Measurements from ENCODE around the gene VPS33A.
"Not testable (repeated sequence)": the region's sequence is repeated elsewhere in the genome, so short reads cannot be mapped to it uniquely, and the experiment has no call there.

VPS33A gene

GRCh38 chr12:122266230-122266901, at the start of gene VPS33A:
VPS33A (minus strand) TSS chr12:122266494; CDS start chr12:122266408, 86 bp downstream.
- DNase-seq (ENCODE audit: low spot score), result peak; percentile 95

GRCh38 chr12:122312926-122313325, 46.6 kb upstream of the VPS33A start:
- DNase-seq (ENCODE audit: low spot score), result no peak

DNA sequence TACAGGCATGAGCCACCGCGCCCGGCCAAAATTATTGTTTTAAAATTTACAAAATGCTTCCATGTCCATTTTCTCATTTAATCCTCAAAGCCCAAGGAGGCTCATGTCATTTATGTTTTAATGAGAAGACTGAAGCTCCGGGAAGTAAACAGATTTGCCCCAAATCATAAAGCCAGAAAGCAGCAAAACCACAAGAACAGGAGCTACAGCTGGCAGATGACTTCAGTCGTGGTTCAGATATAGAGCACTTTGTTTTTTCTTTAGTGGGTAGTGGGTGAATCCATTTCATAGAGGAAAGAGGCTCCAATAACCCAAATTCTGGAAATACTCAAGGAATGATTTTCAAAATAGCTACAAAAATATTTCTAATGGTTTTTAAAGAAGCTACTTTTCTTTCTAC, 45.4 kb upstream of the VPS33A start:
- DNase-seq (ENCODE audit: low spot score), result no peak

DNA sequence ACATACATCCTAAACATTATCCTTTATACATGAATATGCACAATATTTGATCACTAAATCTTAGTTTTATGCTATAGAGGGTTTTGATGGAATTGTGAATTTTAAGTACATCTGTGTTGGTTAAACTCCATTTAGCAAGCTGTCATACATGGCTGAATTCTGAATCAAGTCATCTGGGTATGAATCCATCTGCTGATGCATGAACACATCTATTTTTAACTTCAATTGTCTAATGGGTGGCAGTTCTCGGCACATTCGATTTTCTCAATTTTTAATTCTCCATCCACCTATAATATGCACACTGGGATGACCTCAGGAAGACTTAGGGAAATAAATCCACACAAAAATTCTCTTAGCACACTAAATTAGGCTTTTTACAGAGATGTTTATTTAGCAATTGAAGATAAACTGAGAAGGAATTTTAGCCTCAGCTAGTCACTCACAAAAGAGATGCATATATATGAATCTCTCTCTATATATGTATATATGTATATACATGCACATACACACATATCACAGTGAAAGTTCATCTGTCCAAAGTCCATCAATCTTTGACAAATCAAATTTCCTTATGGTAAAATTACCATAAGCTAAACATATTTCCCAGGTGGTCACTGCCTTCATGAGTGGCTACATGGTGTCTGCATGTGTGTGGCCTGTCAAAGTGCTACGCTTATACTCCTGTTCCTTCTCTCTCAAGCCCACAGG, 44.5 kb upstream of the VPS33A start:
- DNase-seq (ENCODE audit: low spot score), result no peak

DNA sequence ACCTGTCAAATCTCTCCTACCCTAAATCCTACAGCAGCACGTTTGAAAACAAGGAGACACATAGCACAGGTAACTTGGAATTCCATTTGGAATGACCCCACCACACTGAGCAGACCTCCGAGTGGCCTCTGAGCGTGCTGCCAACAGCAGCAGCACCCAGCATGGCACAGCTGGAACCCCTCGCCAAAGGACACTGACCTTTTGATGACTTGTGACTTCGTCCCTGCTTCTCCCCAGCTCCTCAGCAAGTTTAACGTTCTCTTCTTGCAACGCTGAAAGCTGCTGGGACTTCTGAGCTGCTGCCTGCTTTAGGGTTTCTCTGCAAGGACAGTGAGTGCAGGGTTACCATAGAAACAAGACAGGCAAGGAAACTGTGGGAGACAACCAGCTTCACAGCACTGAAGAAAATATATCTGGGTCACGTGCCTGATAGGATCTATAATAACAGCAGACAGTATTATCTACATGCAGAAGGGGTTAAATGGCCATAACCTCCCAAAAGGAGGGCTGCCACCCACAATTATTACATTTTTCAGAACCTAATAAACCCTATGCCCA, 43.3 kb upstream of the VPS33A start:
- DNase-seq (ENCODE audit: low spot score), result no peak

GRCh38 chr12:122308811-122309210, 42.5 kb upstream of the VPS33A start:
- DNase-seq (ENCODE audit: low spot score), result no peak

GRCh38 chr12:122306407-122306806, 40.1 kb upstream of the VPS33A start:
- DNase-seq (ENCODE audit: low spot score), result no peak

GRCh38 chr12:122304924-122305323, 38.6 kb upstream of the VPS33A start:
- DNase-seq (ENCODE audit: low spot score), result no peak

GRCh38 chr12:122303068-122303467, 36.8 kb upstream of the VPS33A start:
- DNase-seq (ENCODE audit: low spot score), result no peak

GRCh38 chr12:122298071-122298748, 31.9 kb upstream of the VPS33A start:
- no peak for DNase-seq (ENCODE audit: low spot score)

DNA sequence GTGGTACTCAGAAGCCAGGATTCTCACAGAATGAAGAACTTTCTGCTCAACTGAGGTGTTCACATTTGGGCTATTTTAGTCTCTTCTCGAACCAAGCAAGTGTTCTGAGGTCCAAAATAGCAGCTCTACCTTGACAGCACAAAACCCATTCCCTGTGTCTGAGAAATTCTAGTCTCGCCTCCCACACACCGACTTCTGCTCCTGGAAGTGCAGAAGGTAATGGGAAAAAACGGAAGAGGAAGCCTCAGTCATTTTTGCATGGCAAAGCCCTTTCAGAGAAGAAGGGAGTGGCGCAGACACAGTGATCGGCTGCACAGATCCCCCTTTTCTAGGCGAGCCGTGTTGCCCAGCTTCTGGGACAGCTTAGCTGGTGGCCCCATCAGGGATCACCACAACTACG, 31.2 kb upstream of the VPS33A start:
- DNase-seq (ENCODE audit: low spot score), result no peak

DNA sequence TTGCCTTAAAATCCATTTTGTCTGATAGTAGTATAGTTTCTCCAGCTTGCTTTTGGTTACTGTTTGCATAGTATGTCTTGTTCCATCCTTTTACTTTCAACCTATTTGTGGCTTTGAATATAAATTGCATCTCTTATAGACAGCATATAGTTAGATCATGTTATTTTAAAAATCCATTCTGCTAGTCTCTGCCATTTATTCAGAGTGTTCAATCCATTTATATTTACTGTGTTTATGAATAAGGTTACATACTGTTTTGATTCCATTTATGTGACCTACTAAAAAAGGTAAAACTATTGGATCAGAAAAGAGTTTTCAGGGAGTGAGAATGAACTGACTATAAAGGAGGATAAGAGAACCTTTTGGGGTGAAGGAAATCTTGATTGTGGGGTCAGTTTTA, 29.6 kb upstream of the VPS33A start:
- no peak for DNase-seq (ENCODE audit: low spot score)

GRCh38 chr12:122293081-122293480, 26.8 kb upstream of the VPS33A start:
- no peak for DNase-seq (ENCODE audit: low spot score)

- no peak for DNase-seq (ENCODE audit: low spot score)
These were observed 25.1 kb upstream of the VPS33A start for GRCh38 chr12:122291431-122291830.

DNA sequence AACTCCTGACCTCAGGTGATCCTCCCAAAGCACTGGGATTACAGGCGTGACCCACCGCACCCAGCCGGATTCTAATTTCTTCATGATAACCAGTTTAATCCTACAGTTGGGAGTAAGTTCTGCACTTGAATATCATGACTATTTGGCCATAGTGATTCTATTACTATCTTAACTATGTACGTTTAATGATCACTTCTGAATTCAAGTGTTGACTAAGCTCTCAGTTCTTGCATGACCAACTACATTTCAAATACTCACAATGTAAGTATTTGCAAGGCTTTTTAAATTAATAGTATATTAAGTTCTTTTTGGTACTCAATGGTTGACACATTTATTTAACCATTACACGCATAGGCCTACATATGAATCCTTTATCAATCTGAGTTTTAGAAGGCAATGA, 17.4 kb upstream of the VPS33A start:
- DNase-seq (ENCODE audit: low spot score), result no peak

GRCh38 chr12:122282061-122282460, 15.8 kb upstream of the VPS33A start:
- no peak for DNase-seq (ENCODE audit: low spot score)

DNA sequence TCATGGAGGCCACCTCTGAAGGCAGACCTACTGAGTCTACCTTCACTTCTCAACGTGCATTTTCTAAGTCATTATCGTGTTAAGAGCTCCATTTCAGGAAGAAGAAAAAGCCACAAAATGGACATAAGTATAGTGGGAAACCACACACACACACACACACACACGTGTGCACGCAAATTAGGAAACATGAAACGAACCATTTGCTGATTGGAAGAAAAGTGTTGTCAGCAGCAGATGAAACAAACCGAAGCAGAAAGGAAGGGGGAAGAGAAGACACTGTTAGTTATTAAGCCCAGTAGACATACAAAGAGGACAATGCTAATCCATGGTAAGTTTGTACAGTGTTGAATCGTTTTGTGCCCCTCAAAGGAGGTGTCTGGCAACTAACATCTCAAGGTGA, 9.9 kb upstream of the VPS33A start:
- no peak for DNase-seq (ENCODE audit: low spot score)

GRCh38 chr12:122275459-122275858, 9.2 kb upstream of the VPS33A start:
- no peak for DNase-seq (ENCODE audit: low spot score)

- DNase-seq (ENCODE audit: low spot score), result peak; percentile 34
These were observed 436 bp downstream of the VPS33A start for GRCh38 chr12:122265886-122266229.

- no peak for DNase-seq (ENCODE audit: low spot score)
These were observed 818 bp downstream of the VPS33A start for GRCh38 chr12:122265476-122265875.

DNA sequence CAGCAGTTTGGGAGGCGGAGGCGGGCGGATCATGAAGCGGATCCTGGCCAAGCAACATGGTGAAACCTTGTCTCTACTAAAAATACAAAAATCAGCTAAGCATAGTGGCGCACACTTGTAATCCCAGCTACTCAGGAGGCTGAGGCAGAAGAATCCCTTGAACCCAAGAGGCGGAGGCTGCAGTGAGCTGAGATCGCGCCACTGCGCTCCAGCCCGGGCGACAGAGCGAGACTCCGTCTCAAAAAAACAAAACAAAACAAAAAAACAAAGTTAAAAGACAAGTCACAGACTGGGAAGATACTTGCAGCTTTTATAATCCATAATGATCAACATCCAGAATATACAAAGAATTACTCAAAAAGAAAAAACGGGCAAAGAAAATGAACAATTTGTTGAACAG, 5.6 kb downstream of the VPS33A start:
- DNase-seq (ENCODE audit: low spot score), result not testable (repeated sequence)

DNA sequence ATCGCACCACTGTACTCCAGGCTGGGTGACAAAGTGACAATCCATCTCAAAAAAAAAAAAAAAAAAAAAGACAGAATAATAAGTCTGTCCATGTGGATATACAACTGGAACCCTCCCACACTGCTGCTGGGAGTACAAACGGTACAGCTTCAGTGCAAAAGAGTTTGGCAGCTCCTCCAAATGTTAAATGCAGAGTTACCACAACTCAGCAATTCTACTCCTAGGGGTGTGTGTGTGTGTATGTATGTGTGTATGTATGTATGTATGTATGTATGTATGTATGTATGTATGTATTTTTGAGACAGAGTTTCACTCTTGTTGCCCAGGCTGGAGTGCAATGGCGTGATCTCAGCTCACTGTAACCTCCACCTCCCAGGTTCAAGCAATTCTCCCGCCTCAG, 7.4 kb downstream of the VPS33A start:
- DNase-seq (ENCODE audit: low spot score), result not testable (repeated sequence)

GRCh38 chr12:122258462-122258861, 7.8 kb downstream of the VPS33A start:
- DNase-seq (ENCODE audit: low spot score), result not testable (repeated sequence)
